Fibroblast of skin of right biceps (primary cell): ENCODE measurements around the gene JAK3.
A peak's percentile ranks its signal among the peaks of the same experiment; 100 is the strongest.

Experiments
- DNase-seq: peaks from one replicate; pipeline ENCODE4 v3.0.0-alpha.2; 2013

JAK3 gene

GRCh38 chr19:17837972-17838371 is 9.8 kb downstream of the JAK3 start:
- DNase-seq: no peak

GRCh38 chr19:17836530-17836929 is 11.3 kb downstream of the JAK3 start:
- DNase-seq: no peak

- no peak for DNase-seq
Measured at GRCh38 chr19:17835182-17836006, 12.4 kb downstream of the JAK3 start.

GRCh38 chr19:17834350-17835181 is 13.2 kb downstream of the JAK3 start:
- DNase-seq: no peak

- DNase-seq: no peak
Measured at GRCh38 chr19:17832443-17833208, 15.2 kb downstream of the JAK3 start.

GRCh38 chr19:17831419-17831888 is 16.3 kb downstream of the JAK3 start:
- no peak for DNase-seq

- DNase-seq: peak; percentile 83
Measured at GRCh38 chr19:17830567-17831418, 17.0 kb downstream of the JAK3 start.

GRCh38 chr19:17829855-17830566 is 17.8 kb downstream of the JAK3 start:
- DNase-seq: peak; percentile 66

GRCh38 chr19:17826508-17827056 is 21.2 kb downstream of the JAK3 start:
- no peak for DNase-seq

- no peak for DNase-seq
Measured at GRCh38 chr19:17824339-17824738, 23.4 kb downstream of the JAK3 start.

- DNase-seq: no peak
Measured at GRCh38 chr19:17821190-17821589, 26.6 kb downstream of the JAK3 start, which contains the start of gene INSL3. Gene INSL3, minus strand, starts transcription at chr19:17821519. Its CDS starts 13 bp downstream, at chr19:17821506.

GRCh38 chr19:17817668-17818363 is 30.0 kb downstream of the JAK3 start:
- no peak for DNase-seq

GRCh38 chr19:17812099-17812498 is 35.7 kb downstream of the JAK3 start:
- DNase-seq: no peak

GRCh38 chr19:17811681-17812080 is 36.1 kb downstream of the JAK3 start:
- DNase-seq: no peak

GRCh38 chr19:17811103-17811502 is 36.7 kb downstream of the JAK3 start:
- DNase-seq: no peak

- DNase-seq: no peak
Measured at GRCh38 chr19:17807731-17808316, 40.0 kb downstream of the JAK3 start.

GRCh38 chr19:17806945-17807344 is 40.8 kb downstream of the JAK3 start:
- DNase-seq: no peak

- no peak for DNase-seq
Measured at GRCh38 chr19:17805427-17805826, 42.4 kb downstream of the JAK3 start.

GRCh38 chr19:17803264-17803896 is 44.4 kb downstream of the JAK3 start:
- DNase-seq: no peak
